Gastrocnemius medialis (tissue), 4 donors: ENCODE data around the gene MVB12A.

Experiments used
- POLR2A ChIP-seq, 2 donors: fragments of 450-650 bp; IDR thresholded peaks; one replicate each; pipeline ENCODE4 v1.6.1; 2017; ENCODE audit warnings: antibody characterized with exemption in 2 of 2, mild to moderate bottlenecking in 2 of 2, moderate library complexity in 2 of 2
- TF ChIP-seq, protein P1 (sequence below), 5 experiments: fragments of 450-650 bp in 3 of 5; fragments of 200-600 bp in 2 of 5; sonication (generic) in 2 of 5; IDR thresholded peaks in 4 of 5; conservative IDR thresholded peaks in 1 of 5; 1 replicate in 4 of 5; 2 replicates in 1 of 5; pipeline ENCODE4 v1.5.1; 2016 to 2019; ENCODE audit warnings: antibody characterized with exemption in 5 of 5, mild to moderate bottlenecking in 3 of 5, moderate library complexity in 3 of 5

DNA sequence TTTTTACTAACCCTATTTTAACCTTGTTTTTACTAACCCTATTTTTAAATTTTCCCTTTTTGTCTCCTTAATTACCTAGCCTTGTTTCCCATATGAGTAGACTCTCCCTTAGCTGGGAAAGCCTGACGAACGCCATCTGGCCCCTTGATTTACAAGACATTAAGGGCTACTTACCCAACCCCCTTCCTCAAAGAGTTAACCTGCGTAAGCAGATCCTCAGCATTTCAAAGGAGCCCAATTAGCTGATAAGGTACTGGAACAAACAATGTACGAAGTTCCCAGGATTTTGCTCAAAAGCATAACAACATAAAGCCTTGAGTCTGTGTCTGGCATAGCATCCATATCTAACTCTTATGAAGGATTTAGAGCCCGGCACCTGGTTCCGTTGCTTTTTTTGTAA lies 4.7 kb upstream of the MVB12A start:
- no peak for TF ChIP-seq POLR2A (IDR thresholded peaks at IDR 0.05)
- TF ChIP-seq, protein P1, sequence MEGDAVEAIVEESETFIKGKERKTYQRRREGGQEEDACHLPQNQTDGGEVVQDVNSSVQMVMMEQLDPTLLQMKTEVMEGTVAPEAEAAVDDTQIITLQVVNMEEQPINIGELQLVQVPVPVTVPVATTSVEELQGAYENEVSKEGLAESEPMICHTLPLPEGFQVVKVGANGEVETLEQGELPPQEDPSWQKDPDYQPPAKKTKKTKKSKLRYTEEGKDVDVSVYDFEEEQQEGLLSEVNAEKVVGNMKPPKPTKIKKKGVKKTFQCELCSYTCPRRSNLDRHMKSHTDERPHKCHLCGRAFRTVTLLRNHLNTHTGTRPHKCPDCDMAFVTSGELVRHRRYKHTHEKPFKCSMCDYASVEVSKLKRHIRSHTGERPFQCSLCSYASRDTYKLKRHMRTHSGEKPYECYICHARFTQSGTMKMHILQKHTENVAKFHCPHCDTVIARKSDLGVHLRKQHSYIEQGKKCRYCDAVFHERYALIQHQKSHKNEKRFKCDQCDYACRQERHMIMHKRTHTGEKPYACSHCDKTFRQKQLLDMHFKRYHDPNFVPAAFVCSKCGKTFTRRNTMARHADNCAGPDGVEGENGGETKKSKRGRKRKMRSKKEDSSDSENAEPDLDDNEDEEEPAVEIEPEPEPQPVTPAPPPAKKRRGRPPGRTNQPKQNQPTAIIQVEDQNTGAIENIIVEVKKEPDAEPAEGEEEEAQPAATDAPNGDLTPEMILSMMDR (IDR thresholded peaks at IDR 0.05 in 4 of 5, conservative IDR thresholded peaks at IDR 0.05 in 1 of 5) = no peak
